ENCODE measurements around the gene COX6A1. TPM values are rescaled to one million over a fixed set of nuclear protein-coding genes. Genes with fewer than 3 reads are reported as not detected.

The COX6A1 gene
- total and polyA plus RNA-seq, 3 experiments from 2014 or later, result 475 to 785 (median 475) TPM

DNA sequence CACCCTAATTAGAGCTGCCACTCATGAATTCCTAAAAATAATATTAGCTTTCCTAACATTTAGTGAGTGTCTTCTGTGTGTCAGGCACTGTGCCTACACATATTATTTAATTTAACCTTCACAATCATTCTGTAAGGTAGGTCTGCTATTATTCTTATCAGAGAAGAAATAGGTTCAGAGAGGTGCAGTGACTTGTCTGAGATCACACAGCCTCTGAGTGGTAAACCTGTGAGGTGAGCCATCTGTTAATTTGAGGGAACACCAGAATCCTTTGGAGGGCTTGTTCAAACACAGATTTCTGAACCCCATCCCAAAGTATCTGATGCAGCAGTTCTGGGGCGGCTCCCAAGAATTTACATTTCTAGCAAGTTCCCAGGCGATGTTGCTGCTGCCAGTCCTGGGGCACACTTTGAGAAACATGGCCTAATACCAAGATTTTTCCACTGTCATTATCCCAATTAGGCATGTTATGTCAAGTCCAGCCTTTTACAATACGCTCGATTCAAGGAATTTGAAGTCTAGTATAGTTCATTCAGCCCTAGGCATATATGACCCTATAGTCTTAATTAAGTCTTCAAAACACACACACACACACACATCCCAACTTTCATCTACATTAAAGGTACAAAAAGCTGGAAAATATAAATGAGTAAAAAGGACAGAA is 19.9 kb upstream of the COX6A1 start:
- no peaks in the 10 kb centered on the region for H3K9me3 Mint-ChIP-seq
- Histone ChIP-seq H3K27ac (ENCODE audit: low read depth, low read length) (no peak overlapping the region), H3K9me3 (ENCODE audit: low read length) (no peaks in the 10 kb centered on the region), H3K4me1 (ENCODE audit: insufficient read depth, low read length) (no peaks in the 10 kb centered on the region), H3K4me3 (ENCODE audit: low read length) (no peak overlapping the region), H3K36me3 (ENCODE audit: insufficient read depth, low read length) (no peaks in the 10 kb centered on the region), H3K27me3 (ENCODE audit: insufficient read depth, low read length, poor library complexity, severe bottlenecking) (no peaks in the 10 kb centered on the region)
- H3K36me3 Mint-ChIP-seq, result peaks cover 0 to 3% (median 0%) of the 10 kb centered on the region in 3 donors
- H3K4me3 Mint-ChIP-seq, result no peak overlapping the region
- CTCF ChIA-PET, result no interaction called here
- H3K4me1 Mint-ChIP-seq, result no peaks in the 10 kb centered on the region
- POLR2A ChIA-PET, result no interaction called here
- peaks cover 0 to 13% of the 10 kb centered on the region in 2 donors for H3K27me3 Mint-ChIP-seq
- DNase-seq, result no peak
- H3K27ac Mint-ChIP-seq, result no peak overlapping the region

DNA sequence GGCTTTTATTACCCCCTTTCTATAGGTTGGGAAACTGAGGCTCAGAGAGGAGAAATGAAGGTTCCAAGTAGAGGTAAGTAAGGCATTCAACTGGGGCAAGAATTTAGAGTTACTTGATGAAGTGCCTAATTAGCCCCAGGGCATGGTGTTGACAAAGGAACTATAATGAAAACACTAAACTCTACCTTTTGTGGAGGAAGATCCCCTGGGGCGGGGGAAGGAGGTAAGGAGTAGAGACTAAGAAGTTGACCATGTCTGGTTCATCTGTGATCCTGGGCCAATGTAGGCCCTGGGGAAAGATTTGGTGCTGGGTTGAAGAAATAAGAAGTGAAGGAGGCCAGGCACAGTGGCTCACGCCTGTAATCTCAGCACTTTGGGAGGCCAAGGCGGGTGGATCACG is 16.2 kb upstream of the COX6A1 start:
- Histone ChIP-seq H3K9me3 (ENCODE audit: low read length) (no peaks in the 10 kb centered on the region), H3K4me3 (ENCODE audit: low read length) (no peak overlapping the region), H3K27me3 (ENCODE audit: insufficient read depth, low read length, poor library complexity, severe bottlenecking) (no peaks in the 10 kb centered on the region), H3K4me1 (ENCODE audit: insufficient read depth, low read length) (no peaks in the 10 kb centered on the region), H3K27ac (ENCODE audit: low read depth, low read length) (no peak overlapping the region), H3K36me3 (ENCODE audit: insufficient read depth, low read length) (no peaks in the 10 kb centered on the region)
- peaks cover 0 to 3% (median 0%) of the 10 kb centered on the region in 3 donors for H3K36me3 Mint-ChIP-seq
- no peak overlapping the region for H3K4me3 Mint-ChIP-seq
- POLR2A ChIA-PET, result no interaction called here
- H3K4me1 Mint-ChIP-seq, result no peaks in the 10 kb centered on the region
- peaks cover 0 to 1% of the 10 kb centered on the region in 2 donors for H3K27me3 Mint-ChIP-seq
- no peak for DNase-seq
- CTCF ChIA-PET, result no interaction called here
- no peak overlapping the region for H3K27ac Mint-ChIP-seq
- no peaks in the 10 kb centered on the region for H3K9me3 Mint-ChIP-seq

DNA sequence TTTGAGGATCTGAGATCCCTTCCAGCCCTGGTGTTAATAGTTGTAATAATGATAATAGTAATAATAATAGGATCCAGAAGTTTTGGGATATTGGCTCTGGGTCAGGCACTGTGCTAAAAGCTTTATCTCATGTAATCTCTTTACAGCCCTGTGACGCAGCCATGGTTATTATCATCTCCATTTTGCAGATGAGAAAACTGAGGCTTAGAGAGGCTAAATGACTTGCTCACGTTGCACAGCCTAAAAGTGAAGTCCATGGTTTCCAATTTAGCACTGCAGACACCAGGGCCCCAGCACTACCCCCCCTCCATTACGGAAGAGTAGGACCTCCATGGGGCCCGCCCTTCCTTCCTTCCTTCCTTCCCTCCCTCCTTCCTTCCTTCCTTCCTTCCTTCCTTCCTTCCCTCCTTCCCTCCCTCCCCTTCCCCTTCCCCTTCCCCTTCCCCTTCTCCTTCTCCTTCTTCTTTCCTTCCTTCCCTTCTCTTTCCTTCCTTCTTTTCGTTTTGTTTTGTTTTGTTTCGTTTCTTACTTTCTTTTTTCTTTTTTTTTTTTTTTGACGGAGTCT is 14.9 kb upstream of the COX6A1 start:
- H3K27me3 ChIP-seq (ENCODE audit: insufficient read depth, low read length, poor library complexity, severe bottlenecking), result no peaks in the 10 kb centered on the region
- DNase-seq, result no peak
- no peaks in the 10 kb centered on the region for H3K9me3 ChIP-seq (ENCODE audit: low read length)
- no peak overlapping the region for H3K4me3 ChIP-seq (ENCODE audit: low read length)
- Mint-ChIP-seq H3K36me3 (no peaks in the 10 kb centered on the region), H3K9me3 (no peaks in the 10 kb centered on the region), H3K4me1 (no peaks in the 10 kb centered on the region), H3K4me3 (no peak overlapping the region), H3K27ac (no peak overlapping the region), H3K27me3 (no peaks in the 10 kb centered on the region)
- POLR2A ChIA-PET, result no interaction called here
- no peaks in the 10 kb centered on the region for H3K36me3 ChIP-seq (ENCODE audit: insufficient read depth, low read length)
- H3K27ac ChIP-seq (ENCODE audit: low read depth, low read length), result no peak overlapping the region
- CTCF ChIA-PET, result no interaction called here
- H3K4me1 ChIP-seq (ENCODE audit: insufficient read depth, low read length), result no peaks in the 10 kb centered on the region

DNA sequence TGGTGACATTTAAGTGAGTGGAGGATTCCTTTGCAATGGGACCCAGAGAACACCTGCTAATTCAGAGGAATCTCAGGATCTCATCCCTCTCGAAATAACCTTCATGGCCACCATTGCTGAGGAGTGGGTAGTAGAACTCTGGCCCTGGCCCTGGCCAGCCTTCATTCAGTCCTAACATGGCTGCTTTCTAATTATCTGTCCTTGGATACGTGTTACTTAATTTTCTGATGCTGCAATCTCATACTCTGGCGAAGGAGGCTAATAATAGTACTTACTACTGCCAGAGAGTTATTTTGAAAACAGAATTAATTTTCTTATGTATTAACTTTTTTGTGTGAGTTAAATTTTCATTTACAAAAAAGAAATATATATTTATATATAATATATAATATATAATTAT is 12.1 kb upstream of the COX6A1 start:
- peaks cover 0 to 12% of the 10 kb centered on the region in 2 donors for H3K27me3 Mint-ChIP-seq
- Histone ChIP-seq H3K9me3 (ENCODE audit: low read length) (no peaks in the 10 kb centered on the region), H3K27ac (ENCODE audit: low read depth, low read length) (no peak overlapping the region), H3K36me3 (ENCODE audit: insufficient read depth, low read length) (no peaks in the 10 kb centered on the region), H3K27me3 (ENCODE audit: insufficient read depth, low read length, poor library complexity, severe bottlenecking) (no peaks in the 10 kb centered on the region), H3K4me1 (ENCODE audit: insufficient read depth, low read length) (no peaks in the 10 kb centered on the region), H3K4me3 (ENCODE audit: low read length) (no peak overlapping the region)
- no peak overlapping the region for H3K27ac Mint-ChIP-seq
- DNase-seq, result no peak
- H3K4me3 Mint-ChIP-seq, result no peak overlapping the region
- H3K36me3 Mint-ChIP-seq, result no peaks in the 10 kb centered on the region
- POLR2A ChIA-PET, result no interaction called here
- no peaks in the 10 kb centered on the region for H3K9me3 Mint-ChIP-seq
- CTCF ChIA-PET, result no interaction called here
- peaks cover 0 to 3% (median 3%) of the 10 kb centered on the region in 3 donors for H3K4me1 Mint-ChIP-seq

DNA sequence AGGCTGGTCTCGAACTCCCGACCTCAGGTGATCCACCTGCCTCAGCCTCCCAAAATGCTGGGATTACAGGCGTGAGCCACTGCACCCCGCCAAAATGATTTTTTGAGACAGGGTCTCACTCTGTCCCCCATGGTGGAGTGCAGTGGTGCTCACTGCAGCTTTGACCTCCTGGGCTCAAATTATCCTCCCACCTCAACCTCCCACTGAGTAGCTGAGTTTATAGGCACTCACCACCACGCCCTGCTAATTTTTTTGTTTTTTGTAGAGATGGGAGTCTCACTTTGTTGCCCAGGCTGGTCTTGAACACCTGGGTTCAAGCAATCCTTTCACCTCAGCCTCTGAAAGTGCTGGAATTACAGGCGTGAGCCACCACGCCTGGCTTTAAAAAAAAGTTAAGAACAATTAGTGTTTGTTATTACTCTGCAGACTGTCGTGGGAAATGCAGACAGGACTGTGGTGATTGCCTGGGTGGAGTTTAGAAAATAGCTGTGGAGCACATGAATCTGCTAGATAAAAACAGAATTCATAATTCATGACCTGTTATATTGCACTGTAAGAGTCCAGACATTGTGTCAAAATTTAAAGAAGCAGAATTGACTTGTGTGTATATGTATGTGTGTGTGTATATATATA is 9.2 kb upstream of the COX6A1 start:
- POLR2A ChIA-PET, result interaction anchor here (0.6 kb wide), 1 partner anchor 75 kb away, joined by 3 read pairs; no protein-coding TSS in a partner anchor
- peaks cover 7 to 21% of the 10 kb centered on the region in 2 donors for H3K27me3 Mint-ChIP-seq

DNA sequence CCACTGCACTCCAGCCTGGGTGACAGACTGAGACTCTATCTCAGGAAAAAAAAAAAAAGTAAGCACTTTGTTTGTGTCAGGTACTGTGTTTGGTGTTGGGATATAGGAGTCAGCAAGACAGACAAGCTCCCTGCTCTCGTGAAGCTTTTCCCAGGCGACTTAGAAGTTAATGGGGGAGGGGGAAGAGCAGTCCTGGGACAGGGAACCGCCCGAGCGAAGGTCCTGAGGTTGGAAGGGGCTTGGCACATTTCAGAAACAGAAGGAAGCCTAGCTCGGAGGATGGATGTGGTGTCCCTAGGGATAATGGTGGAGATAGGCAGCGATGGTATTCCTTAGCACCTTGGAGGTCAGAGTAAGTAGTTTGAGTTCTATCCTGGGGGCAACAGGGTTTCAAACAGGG is 8.5 kb upstream of the COX6A1 start:
- no peak for DNase-seq
- Mint-ChIP-seq H3K4me1 (peaks cover 0 to 3% (median 3%) of the 10 kb centered on the region in 3 donors), H3K4me3 (no peak overlapping the region), H3K36me3 (no peaks in the 10 kb centered on the region), H3K27ac (peak overlapping the region in 2 of 8 donors; percentile 23 to 33), H3K27me3 (peaks cover 7 to 23% of the 10 kb centered on the region in 2 donors), H3K9me3 (no peaks in the 10 kb centered on the region)
- ChIA-PET POLR2A (no interaction called here), CTCF (interaction anchor here (0.9 to 1.9 kb wide), 10 partner anchors 9 to 105 kb away, joined by 3 to 9 read pairs (median 3); partner anchors contain the start of genes COX6A1, PLA2G1B and SRSF9)
- no peaks in the 10 kb centered on the region for H3K27me3 ChIP-seq (ENCODE audit: insufficient read depth, low read length, poor library complexity, severe bottlenecking)
- H3K4me1 ChIP-seq (ENCODE audit: insufficient read depth, low read length), result no peaks in the 10 kb centered on the region
- no peaks in the 10 kb centered on the region for H3K9me3 ChIP-seq (ENCODE audit: low read length)
- H3K4me3 ChIP-seq (ENCODE audit: low read length), result no peak overlapping the region
- no peak overlapping the region for H3K27ac ChIP-seq (ENCODE audit: low read depth, low read length)
- no peaks in the 10 kb centered on the region for H3K36me3 ChIP-seq (ENCODE audit: insufficient read depth, low read length)

More for the DNA sequence above, 9.2 kb upstream of the COX6A1 start:
- no peaks in the 10 kb centered on the region for H3K36me3 Mint-ChIP-seq
- no peaks in the 10 kb centered on the region for H3K9me3 ChIP-seq (ENCODE audit: low read length)
- H3K27ac ChIP-seq (ENCODE audit: low read depth, low read length), result no peak overlapping the region
- no peaks in the 10 kb centered on the region for H3K36me3 ChIP-seq (ENCODE audit: insufficient read depth, low read length)
- CTCF ChIA-PET, result interaction anchor here (1.1 to 1.9 kb wide), 5 partner anchors 10 to 104 kb away, joined by 3 to 6 read pairs (median 3); partner anchors contain the start of genes COX6A1 and SRSF9
- H3K27me3 ChIP-seq (ENCODE audit: insufficient read depth, low read length, poor library complexity, severe bottlenecking), result no peaks in the 10 kb centered on the region
- no peak overlapping the region for H3K4me3 Mint-ChIP-seq
- peaks cover 0 to 3% (median 3%) of the 10 kb centered on the region in 3 donors for H3K4me1 Mint-ChIP-seq
- H3K4me1 ChIP-seq (ENCODE audit: insufficient read depth, low read length), result no peaks in the 10 kb centered on the region
- peak overlapping the region in 1 of 8 donors; percentile 46 for H3K27ac Mint-ChIP-seq
- no peak overlapping the region for H3K4me3 ChIP-seq (ENCODE audit: low read length)
- H3K9me3 Mint-ChIP-seq, result no peaks in the 10 kb centered on the region
- DNase-seq, result no peak

DNA sequence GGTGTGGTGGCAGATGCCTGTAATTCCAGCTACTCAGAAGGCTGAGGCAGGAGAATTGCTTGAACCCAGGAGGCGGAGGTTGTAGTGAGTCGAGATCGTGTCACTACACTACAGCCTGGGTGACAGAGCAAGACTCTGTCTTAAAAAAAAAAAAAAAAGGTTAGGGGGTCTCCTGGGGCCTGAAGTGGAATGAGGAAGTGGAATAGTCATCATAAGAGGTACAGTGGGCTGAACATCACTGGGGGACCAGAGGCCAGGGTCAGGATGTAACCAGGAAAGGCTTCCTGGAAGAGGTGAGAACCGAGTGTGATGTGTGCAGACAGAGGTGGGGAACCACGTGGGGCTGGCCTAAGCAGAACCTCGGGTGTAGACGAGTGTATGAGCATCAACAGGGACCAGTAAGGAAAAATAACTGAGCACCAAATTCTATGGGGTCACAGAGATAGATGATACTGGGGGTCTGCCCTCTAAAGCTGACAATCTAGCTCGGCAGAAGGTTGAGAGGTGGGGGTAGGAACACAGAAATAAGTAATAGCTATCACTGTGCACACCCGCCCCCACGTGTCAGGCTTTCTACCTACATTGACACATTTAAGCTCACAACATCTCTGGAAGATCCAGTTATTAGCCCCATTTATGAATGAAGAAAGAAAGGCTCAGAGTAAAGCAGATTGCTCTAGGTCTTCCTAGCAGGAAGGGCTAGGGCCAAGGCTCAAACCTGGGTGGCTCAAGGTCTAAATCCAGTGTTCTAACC is 5.0 kb upstream of the COX6A1 start:
- DNase-seq, result no peak
- Mint-ChIP-seq H3K36me3 (peaks cover 0 to 6% (median 0%) of the 10 kb centered on the region in 3 donors), H3K27me3 (peaks cover 7 to 24% of the 10 kb centered on the region in 2 donors), H3K4me1 (peaks cover 8 to 11% (median 9%) of the 10 kb centered on the region in 3 donors), H3K9me3 (no peaks in the 10 kb centered on the region), H3K27ac (no peak overlapping the region), H3K4me3 (peak overlapping the region in 1 of 7 donors; percentile 61)
- H3K27me3 ChIP-seq (ENCODE audit: insufficient read depth, low read length, poor library complexity, severe bottlenecking), result no peaks in the 10 kb centered on the region
- H3K36me3 ChIP-seq (ENCODE audit: insufficient read depth, low read length), result no peaks in the 10 kb centered on the region
- no peaks in the 10 kb centered on the region for H3K9me3 ChIP-seq (ENCODE audit: low read length)
- H3K4me3 ChIP-seq (ENCODE audit: low read length), result no peak overlapping the region
- H3K4me1 ChIP-seq (ENCODE audit: insufficient read depth, low read length), result peaks cover 4% of the 10 kb centered on the region
- H3K27ac ChIP-seq (ENCODE audit: low read depth, low read length), result no peak overlapping the region
- ChIA-PET CTCF (interaction anchor here (0.6 kb wide), 1 partner anchor 131 kb away, joined by 3 read pairs; the partner anchor contains the start of gene SIRT4), POLR2A (interaction anchor here (0.7 kb wide), 1 partner anchor 35 kb away, joined by 4 read pairs; no protein-coding TSS in a partner anchor)
